Measurements from ENCODE around the gene INAFM1.
"Not testable (repeated sequence)": the region's sequence is repeated elsewhere in the genome, so short reads cannot be mapped to it uniquely, and the experiment has no call there.

INAFM1 gene

DNA sequence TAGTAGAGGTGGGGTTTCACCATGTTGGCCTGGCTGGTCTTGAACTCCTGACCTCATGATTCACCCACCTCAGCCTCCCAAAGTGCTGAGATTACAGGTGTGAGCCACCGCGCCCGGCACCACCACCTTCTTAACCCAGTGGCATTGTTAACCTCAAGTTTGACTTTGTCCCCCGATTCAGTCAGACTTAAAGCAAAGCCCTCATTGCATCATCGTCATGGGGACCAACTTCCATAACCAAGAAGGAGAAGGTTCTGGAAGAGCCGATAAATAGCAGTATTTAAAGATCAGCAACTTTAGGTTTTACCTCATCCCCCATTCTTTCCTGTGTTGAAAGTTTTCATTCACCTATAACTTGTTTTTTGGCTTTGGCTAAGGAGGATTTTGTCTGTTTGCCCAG, 6.7 kb upstream of the INAFM1 start:
- no peak for DNase-seq (ENCODE audit: low read depth)

GRCh38 chr19:47269596-47269995, 5.1 kb upstream of the INAFM1 start:
- no peak for DNase-seq (ENCODE audit: low read depth)

DNA sequence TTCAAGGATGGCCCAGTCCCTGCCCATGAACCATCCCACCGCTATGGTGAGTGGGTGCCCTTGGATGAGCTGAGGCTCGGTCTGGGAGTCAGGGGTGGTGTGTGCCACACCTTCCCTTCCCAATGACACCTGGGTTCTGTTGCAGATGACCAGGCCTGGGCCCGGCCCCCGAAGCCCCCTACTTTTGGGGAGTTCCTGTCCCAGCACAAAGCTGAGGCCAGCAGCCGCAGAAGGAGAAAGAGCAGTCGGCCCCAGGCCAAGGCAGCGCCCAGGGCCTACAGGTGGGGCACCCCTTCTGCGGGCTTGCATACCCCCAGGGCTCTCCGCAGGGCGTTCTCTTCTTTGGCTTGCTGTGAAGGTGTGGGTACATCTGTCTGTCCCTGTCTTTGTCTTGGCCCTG, 4.3 kb upstream of the INAFM1 start:
- DNase-seq (ENCODE audit: low read depth): no peak

- DNase-seq (ENCODE audit: low read depth): no peak
These were observed 2.7 kb upstream of the INAFM1 start for GRCh38 chr19:47271949-47272348.

GRCh38 chr19:47272448-47273312, 2.0 kb upstream of the INAFM1 start:
- no peak for DNase-seq (ENCODE audit: low read depth)

- peak; percentile 91 for DNase-seq (ENCODE audit: low read depth)
These were observed 1.2 kb upstream of the INAFM1 start for GRCh38 chr19:47273313-47274070.

DNA sequence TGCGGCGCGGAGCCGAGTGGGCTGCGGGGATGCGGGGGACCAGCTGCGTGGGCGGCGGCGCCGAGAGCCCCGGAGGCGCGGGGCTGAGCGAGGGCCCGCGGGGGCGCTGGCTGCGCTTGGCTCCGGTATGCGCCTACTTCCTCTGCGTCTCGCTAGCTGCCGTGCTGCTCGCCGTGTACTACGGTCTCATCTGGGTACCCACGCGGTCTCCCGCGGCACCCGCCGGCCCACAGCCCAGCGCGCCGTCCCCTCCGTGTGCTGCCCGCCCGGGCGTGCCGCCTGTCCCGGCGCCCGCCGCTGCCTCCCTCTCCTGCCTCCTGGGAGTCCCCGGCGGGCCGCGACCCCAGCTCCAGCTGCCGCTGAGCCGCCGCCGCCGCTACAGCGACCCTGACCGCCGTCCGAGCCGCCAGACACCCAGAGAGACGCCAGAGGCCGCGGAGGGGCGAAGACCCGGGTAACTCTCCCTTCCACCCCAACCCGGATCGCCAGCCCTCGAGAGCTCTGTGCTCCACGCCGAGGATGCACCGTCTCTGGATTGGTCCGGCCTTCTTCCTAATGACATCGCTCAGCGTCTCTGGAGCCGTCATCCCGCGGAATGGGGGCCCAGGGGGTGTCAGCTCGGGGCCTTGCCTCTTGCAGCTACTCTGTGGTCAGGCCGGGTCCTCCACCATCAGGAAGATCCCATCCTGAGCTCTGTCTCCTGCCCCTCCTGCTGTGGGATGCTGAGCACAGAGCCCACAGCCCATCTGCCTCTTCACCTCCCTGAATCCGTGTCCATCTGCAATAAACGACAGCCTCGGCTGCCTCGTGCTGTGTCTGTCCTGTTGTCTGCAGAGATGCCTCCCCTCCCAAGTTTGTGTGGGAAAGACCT, 441 bp downstream of the INAFM1 start:
- no peak for DNase-seq (ENCODE audit: low read depth)

DNA sequence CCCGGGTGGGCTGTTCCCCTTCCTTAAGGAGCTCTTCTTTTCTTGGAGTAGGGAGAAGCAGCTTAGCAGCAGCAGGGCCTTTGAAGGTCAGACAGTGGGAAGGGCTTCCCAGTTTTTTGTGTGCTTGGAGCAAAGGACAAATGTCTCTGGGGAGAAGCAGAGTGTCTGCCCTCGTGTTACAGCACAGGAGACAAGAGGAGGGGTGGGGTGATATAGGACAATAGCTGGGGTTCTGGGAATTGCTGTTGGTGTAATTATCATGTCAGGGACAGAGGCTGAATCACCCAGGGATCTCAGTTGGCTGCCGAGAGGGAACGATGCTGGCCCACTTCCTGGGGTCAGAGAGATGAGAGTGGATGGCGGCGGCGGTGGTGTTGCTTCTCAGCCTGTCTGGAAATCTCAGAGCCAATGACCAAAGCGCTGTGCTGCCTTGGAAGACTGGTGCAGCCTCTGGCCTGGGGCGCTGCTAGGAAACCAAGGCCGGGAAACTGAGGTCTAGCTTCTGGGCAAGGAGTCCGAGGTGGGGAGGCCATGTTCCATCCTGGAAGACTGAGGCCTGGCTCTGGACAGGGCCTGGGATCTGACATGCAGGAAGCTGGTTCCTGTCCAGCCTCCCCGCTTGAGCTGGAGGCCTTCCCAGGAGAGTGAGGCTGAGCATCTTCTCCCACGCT, 1.2 kb downstream of the INAFM1 start:
- no peak for DNase-seq (ENCODE audit: low read depth)

DNA sequence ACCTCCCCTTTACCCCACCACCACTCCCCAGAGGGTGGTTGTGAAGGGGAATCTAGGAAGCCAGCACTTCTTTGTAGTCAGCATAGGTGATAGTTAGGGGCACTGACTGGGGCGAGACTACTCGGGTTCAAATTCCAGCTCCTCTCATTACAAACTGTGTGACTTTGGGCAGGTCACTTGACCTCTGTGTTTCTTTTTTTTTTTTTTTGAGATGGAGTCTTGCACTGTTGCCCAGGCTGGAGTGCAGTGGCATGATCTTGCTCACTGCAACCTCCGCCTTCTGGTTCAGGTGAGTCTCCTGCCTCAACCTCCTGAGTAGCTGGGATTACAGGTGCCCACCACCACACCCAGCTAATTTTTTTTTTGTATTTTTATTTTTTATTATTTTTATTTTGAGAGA, 1.8 kb downstream of the INAFM1 start:
- not testable (repeated sequence) for DNase-seq (ENCODE audit: low read depth)

DNA sequence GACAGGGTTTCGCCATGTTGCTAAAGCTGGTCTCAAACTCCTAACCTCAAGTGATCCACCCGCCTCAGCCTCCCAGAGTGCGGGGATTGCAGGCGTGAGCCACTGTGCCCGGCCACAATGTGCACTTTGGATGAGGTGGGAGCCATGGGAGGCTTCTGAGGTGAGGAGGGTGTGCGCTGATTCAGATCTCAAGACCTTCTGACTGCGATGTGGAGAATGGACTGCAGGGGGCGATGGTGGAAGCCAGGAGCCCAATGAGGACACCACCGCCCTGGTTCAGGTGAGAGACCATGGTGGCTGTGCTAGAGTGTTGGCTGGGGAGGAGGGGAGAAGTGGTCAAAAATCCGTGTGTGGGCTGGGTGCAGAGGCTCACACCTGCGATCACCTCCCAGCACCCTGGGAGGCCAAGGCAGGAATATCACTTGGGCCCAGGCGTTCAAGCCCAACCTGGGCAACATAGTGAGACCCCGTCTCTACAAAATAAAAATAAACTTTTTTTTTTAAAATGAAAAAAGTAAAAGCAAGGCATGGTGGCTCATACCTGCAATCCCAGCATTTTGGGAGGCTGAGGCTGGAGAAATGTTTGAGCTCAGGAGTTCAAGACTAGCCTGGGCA, 5.6 kb downstream of the INAFM1 start:
- DNase-seq (ENCODE audit: low read depth): no peak

DNA sequence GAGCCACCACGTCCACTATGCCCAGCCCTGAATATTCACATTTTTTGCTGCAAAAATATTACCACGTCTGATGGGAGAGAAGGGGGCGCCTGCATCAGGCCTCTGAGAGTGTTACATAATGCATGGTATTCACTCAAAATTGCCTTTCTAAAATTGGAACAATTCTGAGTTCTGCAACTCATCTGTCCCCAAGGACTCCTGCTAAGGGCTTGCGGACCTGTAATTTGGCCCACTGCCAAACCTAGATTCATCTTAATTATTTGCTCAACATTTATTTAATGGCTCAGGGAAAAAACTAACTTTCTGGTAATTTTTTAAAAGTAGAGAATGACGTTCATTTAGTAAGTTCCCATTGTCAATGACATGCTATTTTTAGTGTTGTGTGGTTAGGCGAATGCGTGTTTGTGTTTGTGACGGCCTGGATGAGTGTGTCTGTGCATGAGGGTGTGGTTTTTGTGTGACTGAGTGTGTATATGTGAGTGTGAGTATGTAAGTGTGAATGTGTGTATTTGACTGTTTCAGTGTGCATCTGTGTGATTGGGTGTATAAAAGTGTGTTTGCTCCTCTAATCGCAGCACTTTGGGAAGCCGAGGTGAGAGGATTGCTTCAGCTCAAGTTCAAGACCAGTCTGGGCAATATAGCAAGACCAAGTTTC, 8.8 kb downstream of the INAFM1 start:
- DNase-seq (ENCODE audit: low read depth): no peak

DNA sequence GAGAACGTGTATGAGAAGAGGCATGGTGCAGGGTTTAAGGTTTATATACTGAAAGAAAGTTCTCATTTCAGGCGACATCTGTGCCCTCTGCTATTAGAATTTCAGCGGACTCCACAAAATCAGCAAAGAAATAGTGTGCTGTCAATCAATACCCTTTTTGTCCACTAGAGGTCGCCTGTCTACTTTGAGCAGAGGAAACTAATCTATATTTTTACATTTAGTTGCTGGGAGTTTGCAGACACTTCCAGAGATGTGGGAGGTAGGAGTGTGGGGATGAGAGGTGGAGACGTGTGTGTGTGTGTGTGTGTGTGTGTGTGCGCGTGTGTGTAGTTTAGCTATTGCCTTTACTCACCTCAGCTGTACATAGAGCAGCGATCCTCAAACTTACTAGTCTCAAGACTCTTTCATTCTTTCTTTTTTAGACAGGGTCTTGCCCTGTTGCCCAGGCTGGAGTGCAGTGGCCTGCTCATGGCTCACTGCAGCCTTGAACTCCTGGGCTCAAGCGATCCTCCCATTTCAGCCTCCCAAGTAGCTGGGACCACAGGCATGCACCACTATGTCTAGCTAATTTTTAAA, 9.7 kb downstream of the INAFM1 start:
- peak; percentile 48 for DNase-seq (ENCODE audit: low read depth)

DNA sequence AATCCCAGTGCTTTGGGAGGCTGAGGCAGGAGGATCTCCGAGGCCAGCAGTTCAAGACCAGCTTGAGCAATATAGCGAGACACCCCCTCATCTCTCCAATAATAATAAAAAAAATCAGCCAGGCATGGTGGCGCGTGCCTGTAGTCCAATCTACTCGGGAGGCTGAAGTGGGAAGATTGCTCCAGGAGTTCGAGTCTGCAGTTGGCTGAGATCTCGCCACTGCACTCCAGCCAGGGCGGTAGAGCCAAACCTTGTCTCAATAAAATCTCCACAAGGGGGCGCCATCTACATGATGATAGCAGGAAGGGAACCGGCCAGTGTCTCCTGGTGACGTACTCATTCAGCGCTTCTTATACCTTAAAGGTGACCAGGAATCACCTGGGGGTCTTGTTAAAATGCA, 21.4 kb downstream of the INAFM1 start:
- peak; percentile 63 for DNase-seq (ENCODE audit: low read depth)

DNA sequence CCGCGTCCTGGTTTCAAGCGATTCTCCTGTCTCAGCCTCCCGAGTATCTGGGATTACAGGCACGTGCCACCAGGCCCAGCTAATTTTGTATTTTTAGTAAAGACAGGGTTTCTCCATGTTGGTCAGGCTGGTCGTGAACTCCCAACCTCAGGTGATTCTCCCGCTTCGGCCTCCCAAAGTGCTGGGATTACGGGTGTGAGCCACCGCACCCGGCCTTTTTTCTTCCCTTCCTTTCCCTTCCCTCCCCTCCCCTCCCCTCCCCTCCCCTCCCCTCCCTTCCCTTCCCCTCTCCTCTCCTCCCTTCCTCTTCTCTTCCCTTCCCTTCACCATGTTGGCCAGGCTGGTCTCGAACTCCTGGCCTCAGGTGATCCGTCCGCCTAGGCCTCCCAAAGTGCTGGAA, 26.2 kb downstream of the INAFM1 start:
- not testable (repeated sequence) for DNase-seq (ENCODE audit: low read depth)

DNA sequence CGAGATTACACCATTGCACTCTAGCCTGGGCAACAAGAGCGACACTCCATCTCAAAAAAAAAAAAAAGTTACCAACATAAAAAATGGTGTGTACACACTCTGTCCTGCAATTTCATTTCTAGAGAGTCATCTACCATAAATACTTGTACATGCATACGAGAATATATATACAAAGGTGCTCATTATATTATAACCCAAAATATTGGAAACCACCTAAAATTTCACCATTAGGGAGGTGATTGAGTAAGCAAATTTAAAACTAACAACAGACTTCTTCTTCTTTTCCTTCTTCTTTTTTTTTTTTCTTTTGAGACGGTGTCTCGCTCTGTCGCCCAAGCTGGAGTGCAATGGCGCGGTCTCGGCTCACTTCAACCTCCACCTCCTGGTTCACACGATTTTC, 27.6 kb downstream of the INAFM1 start:
- no peak for DNase-seq (ENCODE audit: low read depth)

DNA sequence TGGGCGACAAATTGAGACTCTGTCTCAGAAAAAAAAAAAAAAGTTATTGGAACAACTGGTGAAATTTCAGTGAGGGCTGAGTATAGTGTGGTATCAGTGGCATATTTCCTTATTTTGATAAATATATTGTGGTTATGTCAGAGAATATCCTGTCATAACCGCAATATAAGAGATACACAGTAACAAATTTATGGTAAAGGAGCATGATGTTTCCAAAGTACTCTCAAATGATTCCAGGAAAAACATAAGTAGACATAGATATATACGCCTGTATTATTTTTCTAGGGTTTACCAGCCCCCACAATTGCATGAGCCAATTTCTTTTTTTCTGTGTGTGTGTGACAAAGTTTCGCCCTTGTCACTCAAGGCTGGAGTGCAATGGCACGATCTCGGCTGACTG, 29.3 kb downstream of the INAFM1 start:
- no peak for DNase-seq (ENCODE audit: low read depth)

- DNase-seq (ENCODE audit: low read depth): peak; percentile 96
These were observed 30.6 kb downstream of the INAFM1 start for GRCh38 chr19:47305309-47305751.

GRCh38 chr19:47306303-47306702, 31.6 kb downstream of the INAFM1 start:
- DNase-seq (ENCODE audit: low read depth): no peak

DNA sequence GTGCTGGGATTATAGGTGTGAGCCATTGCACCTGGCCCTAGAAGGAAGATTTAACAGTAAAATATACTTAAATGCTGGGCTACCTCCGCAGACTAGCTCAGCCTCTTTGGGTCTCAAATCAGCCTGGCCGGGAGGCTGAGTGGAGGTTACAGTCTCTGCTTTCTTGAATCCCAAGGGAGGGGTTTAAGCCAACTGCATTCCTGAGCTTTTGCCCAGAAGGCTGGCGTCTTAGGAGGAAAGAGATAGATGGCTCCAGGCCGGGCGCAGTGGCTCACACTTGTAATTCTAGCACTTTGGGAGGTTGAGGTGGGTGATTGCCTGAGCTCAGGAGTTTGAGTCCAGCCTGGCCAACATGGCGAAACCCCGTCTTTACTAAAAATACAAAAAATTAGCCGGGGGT, 34.4 kb downstream of the INAFM1 start:
- DNase-seq (ENCODE audit: low read depth): peak; percentile 60

GRCh38 chr19:47309608-47310007, 34.9 kb downstream of the INAFM1 start, which contains the start of gene C5AR1:
Gene C5AR1, plus strand, starts transcription at chr19:47309861. Its CDS starts 35 bp downstream, at chr19:47309896.
- no peak for DNase-seq (ENCODE audit: low read depth)

All from fibroblast of the conjunctiva (primary cell).